ENCODE data around the gene ZNF827. TPM values are rescaled to one million over a fixed set of nuclear protein-coding genes. Genes with fewer than 3 reads are reported as not detected.

The ZNF827 gene
- total RNA-seq, 1 experiment from 2014 or later = 29.4 TPM

- Mint-ChIP-seq H3K4me1 (peaks cover 16 to 51% of the 10 kb centered on the region in 2 experiments), H3K27ac (no peak overlapping the region), H3K9me3 (peaks cover 0 to 2% of the 10 kb centered on the region in 2 experiments; a peak in 1 of 5 replicates), H3K36me3 (ENCODE audit: insufficient read depth in 1 of 3, low read depth in 3 of 3) (peaks cover 0 to 20% (median 6%) of the 10 kb centered on the region in 3 experiments; a peak in 5 of 7 replicates), H3K4me3 (no peak overlapping the region), H3K27me3 (ENCODE audit: low read depth) (no peaks in the 10 kb centered on the region)
- H2BK12ac ChIP-seq (ENCODE audit: insufficient read length, low read depth, low read length) = no peak overlapping the region
- DNase-seq = no peak
- H3K4me2 ChIP-seq (ENCODE audit: insufficient read depth, insufficient read length, low read length) = no peak overlapping the region
- no peak overlapping the region for H3K27ac ChIP-seq (ENCODE audit: insufficient read length, low read depth, low read length)
- TF ChIP-seq CTCF (conservative IDR thresholded peaks at IDR 0.05) = no peak
- no peaks in the 10 kb centered on the region for H3K23me2 ChIP-seq (ENCODE audit: insufficient read length, low read depth, low read length, poor library complexity, severe bottlenecking)
- no peak overlapping the region for H2BK120ac ChIP-seq (ENCODE audit: low read depth, low read length, poor library complexity, severe bottlenecking)
- H2AK5ac ChIP-seq (ENCODE audit: insufficient read length, low read length) = no peak overlapping the region
- WGBS (ENCODE audit: extremely low coverage, insufficient read length, low lambda C conversion rate) = no CpG with 5 or more reads among the region's 1 CpG
- H2AFZ ChIP-seq (ENCODE audit: low read length) = no peak overlapping the region
- H3K4me1 ChIP-seq (ENCODE audit: insufficient read depth, low read length) = peaks cover 11% of the 10 kb centered on the region
- no peak overlapping the region for H2BK20ac ChIP-seq (ENCODE audit: low read depth, low read length, poor library complexity, severe bottlenecking)
- no peak overlapping the region for H3K14ac ChIP-seq (ENCODE audit: insufficient read depth, low read length)
- no peak overlapping the region for H3K23ac ChIP-seq (ENCODE audit: insufficient read length, low read depth, low read length)
- no peak overlapping the region for H3T11ph ChIP-seq (ENCODE audit: low read length)
- no peaks in the 10 kb centered on the region for H3K9me3 ChIP-seq (ENCODE audit: control insufficient read depth, low read depth, low read length)
- peaks cover 4% of the 10 kb centered on the region for H4K20me1 ChIP-seq (ENCODE audit: control insufficient read depth, insufficient read depth, insufficient read length)
- no peak overlapping the region for H3K4ac ChIP-seq (ENCODE audit: low read depth, low read length)
- no peak overlapping the region for H2BK5ac ChIP-seq (ENCODE audit: insufficient read length, low read length)
- H4K91ac ChIP-seq (ENCODE audit: insufficient read length, low read depth, low read length) = no peak overlapping the region
- peaks cover 7% of the 10 kb centered on the region for H3K79me1 ChIP-seq (ENCODE audit: insufficient read depth, low read depth, low read length, poor library complexity, severe bottlenecking)
- H4K5ac ChIP-seq (ENCODE audit: insufficient read length, low read depth, low read length) = no peak overlapping the region
- no peak overlapping the region for H2BK15ac ChIP-seq (ENCODE audit: low read depth, low read length)
- H3K79me2 ChIP-seq (ENCODE audit: insufficient read depth, low read length) = peaks cover 3% of the 10 kb centered on the region; the same call in 1 of the 2 replicates
- H3K18ac ChIP-seq (ENCODE audit: insufficient read length, low read depth, low read length) = no peak overlapping the region
- H3K27me3 ChIP-seq (ENCODE audit: insufficient read depth, low read length) = no peaks in the 10 kb centered on the region
- H4K8ac ChIP-seq (replicated peaks; ENCODE audit: insufficient read length, low read depth, low read length) = no peak overlapping the region
- H3K9ac ChIP-seq (ENCODE audit: extremely low read depth, insufficient read length, low read length) = no peak overlapping the region
- H3K56ac ChIP-seq (ENCODE audit: insufficient read length, low read depth, low read length) = no peak overlapping the region
These were observed 229.3 kb downstream of the ZNF827 start for GRCh38 chr4:145709336-145709735.

Other genes with a start within 250 kb of the ZNF827 start
- 73.6 and 78.3 TPM in 2 replicates for gene LSM6, start 236.9 kb upstream of the ZNF827 start, total RNA-seq (2021)

Data from H9 (cell line).